ENCODE measurements around the gene PTPRD. TPM values are rescaled to one million over a fixed set of nuclear protein-coding genes. Genes with fewer than 3 reads are reported as not detected.

The PTPRD gene
- total RNA-seq, 1 experiment from 2014 or later = 32.5 TPM

DNA sequence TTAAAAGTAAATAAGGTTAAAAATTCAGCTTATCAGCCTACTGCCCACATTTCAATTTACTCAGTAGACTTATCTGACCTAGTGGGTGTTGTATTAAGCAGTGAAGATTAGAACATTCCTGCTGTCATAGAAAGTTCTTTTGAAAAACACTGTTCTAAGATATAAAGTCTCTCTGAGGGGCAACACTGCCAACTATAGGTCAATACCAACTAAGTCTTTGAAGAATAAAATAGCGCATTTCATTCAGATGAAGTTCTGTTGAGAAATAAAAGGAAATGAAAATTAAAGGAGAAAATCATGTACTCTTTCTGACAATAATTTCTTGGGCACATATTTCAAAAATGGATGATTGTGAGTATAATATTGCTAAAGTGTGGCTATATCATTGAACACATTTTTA, 86.8 kb downstream of the PTPRD start:
- no peak overlapping the region for H3K4me3 Mint-ChIP-seq
- DNase-seq = no peak
- H3K27me3 Mint-ChIP-seq (ENCODE audit: low read depth) = no peaks in the 10 kb centered on the region
- Histone ChIP-seq H3K14ac (ENCODE audit: insufficient read depth, low read length) (no peak overlapping the region), H2BK120ac (ENCODE audit: low read depth, low read length, poor library complexity, severe bottlenecking) (no peak overlapping the region), H2BK5ac (ENCODE audit: insufficient read length, low read length) (no peak overlapping the region), H3K23ac (ENCODE audit: insufficient read length, low read depth, low read length) (no peak overlapping the region), H2BK12ac (ENCODE audit: insufficient read length, low read depth, low read length) (no peak overlapping the region), H4K91ac (ENCODE audit: insufficient read length, low read depth, low read length) (no peak overlapping the region), H3K9me3 (ENCODE audit: control insufficient read depth, low read depth, low read length) (no peaks in the 10 kb centered on the region), H2BK20ac (ENCODE audit: low read depth, low read length, poor library complexity, severe bottlenecking) (no peak overlapping the region), H3K4me1 (ENCODE audit: insufficient read depth, low read length) (no peaks in the 10 kb centered on the region), H2BK15ac (ENCODE audit: low read depth, low read length) (no peak overlapping the region), H3K4ac (ENCODE audit: low read depth, low read length) (no peak overlapping the region), H3K18ac (ENCODE audit: insufficient read length, low read depth, low read length) (no peak overlapping the region), H3K9ac (ENCODE audit: extremely low read depth, insufficient read length, low read length) (no peak overlapping the region), H3K79me2 (ENCODE audit: insufficient read depth, low read length) (no peaks in the 10 kb centered on the region), H4K20me1 (ENCODE audit: control insufficient read depth, insufficient read depth, insufficient read length) (no peaks in the 10 kb centered on the region), H3K79me1 (ENCODE audit: insufficient read depth, low read depth, low read length, poor library complexity, severe bottlenecking) (no peaks in the 10 kb centered on the region), H4K5ac (ENCODE audit: insufficient read length, low read depth, low read length) (no peak overlapping the region), H3T11ph (ENCODE audit: low read length) (no peak overlapping the region), H2AK5ac (ENCODE audit: insufficient read length, low read length) (no peak overlapping the region), H3K23me2 (ENCODE audit: insufficient read length, low read depth, low read length, poor library complexity, severe bottlenecking) (no peaks in the 10 kb centered on the region), H3K4me2 (ENCODE audit: insufficient read depth, insufficient read length, low read length) (no peak overlapping the region), H2AFZ (ENCODE audit: low read length) (no peak overlapping the region), H3K27ac (ENCODE audit: insufficient read length, low read depth, low read length) (no peak overlapping the region), H3K27me3 (ENCODE audit: insufficient read depth, low read length) (no peaks in the 10 kb centered on the region), H3K56ac (ENCODE audit: insufficient read length, low read depth, low read length) (no peak overlapping the region), H4K8ac (replicated peaks; ENCODE audit: insufficient read length, low read depth, low read length) (no peak overlapping the region)
- H3K4me1 Mint-ChIP-seq = no peaks in the 10 kb centered on the region
- TF ChIP-seq, protein P1, sequence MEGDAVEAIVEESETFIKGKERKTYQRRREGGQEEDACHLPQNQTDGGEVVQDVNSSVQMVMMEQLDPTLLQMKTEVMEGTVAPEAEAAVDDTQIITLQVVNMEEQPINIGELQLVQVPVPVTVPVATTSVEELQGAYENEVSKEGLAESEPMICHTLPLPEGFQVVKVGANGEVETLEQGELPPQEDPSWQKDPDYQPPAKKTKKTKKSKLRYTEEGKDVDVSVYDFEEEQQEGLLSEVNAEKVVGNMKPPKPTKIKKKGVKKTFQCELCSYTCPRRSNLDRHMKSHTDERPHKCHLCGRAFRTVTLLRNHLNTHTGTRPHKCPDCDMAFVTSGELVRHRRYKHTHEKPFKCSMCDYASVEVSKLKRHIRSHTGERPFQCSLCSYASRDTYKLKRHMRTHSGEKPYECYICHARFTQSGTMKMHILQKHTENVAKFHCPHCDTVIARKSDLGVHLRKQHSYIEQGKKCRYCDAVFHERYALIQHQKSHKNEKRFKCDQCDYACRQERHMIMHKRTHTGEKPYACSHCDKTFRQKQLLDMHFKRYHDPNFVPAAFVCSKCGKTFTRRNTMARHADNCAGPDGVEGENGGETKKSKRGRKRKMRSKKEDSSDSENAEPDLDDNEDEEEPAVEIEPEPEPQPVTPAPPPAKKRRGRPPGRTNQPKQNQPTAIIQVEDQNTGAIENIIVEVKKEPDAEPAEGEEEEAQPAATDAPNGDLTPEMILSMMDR (conservative IDR thresholded peaks at IDR 0.05) = peak; percentile 59
- no peaks in the 10 kb centered on the region for H3K36me3 Mint-ChIP-seq (ENCODE audit: insufficient read depth in 1 of 3, low read depth in 3 of 3)
- H3K9me3 Mint-ChIP-seq = no peaks in the 10 kb centered on the region
- no CpG with 5 or more reads among the region's 1 CpG for whole genome bisulfite sequencing (ENCODE audit: extremely low coverage, insufficient read length, low lambda C conversion rate)
- no peak overlapping the region for H3K27ac Mint-ChIP-seq

Data from H9 (cell line).